Neural crest cell (in vitro differentiated cells): ENCODE data around the gene GPATCH2. TPM values are rescaled to one million over a fixed set of nuclear protein-coding genes. Genes with fewer than 3 reads are reported as not detected.

Experiments used
- DNase-seq: peaks from one replicate; pipeline ENCODE4 v3.0.0; 2021; ENCODE audit warnings: low read depth, mixed read lengths, low spot score
- H3K27ac Mint-ChIP-seq: one replicate; pipeline ENCODE4 v1.8.0; 2021; ENCODE audit warnings: mild to moderate bottlenecking, mixed read lengths; ENCODE audit not compliant: unreplicated experiment
- H3K27me3 Mint-ChIP-seq: 2 replicates; pipeline ENCODE4 v1.8.0; 2021; ENCODE audit warnings: low read depth, mild to moderate bottlenecking, mixed read lengths
- H3K36me3 Mint-ChIP-seq: 2 replicates; pipeline ENCODE4 v1.8.0; 2021; ENCODE audit warnings: low read depth, mild to moderate bottlenecking, mixed read lengths
- H3K4me1 Mint-ChIP-seq: 2 replicates; pipeline ENCODE4 v1.8.0; 2021; ENCODE audit warnings: mixed read lengths
- H3K4me3 Mint-ChIP-seq: one replicate; pipeline ENCODE4 v1.8.0; 2021; ENCODE audit warnings: mild to moderate bottlenecking, mixed read lengths
- H3K9me3 Mint-ChIP-seq: 2 replicates; pipeline ENCODE4 v1.8.0; 2021; ENCODE audit warnings: mixed read lengths
- CTCF ChIP-seq: fragments of 200-600 bp; sonication (generic); conservative IDR thresholded peaks from 2 replicates; pipeline ENCODE4 v1.5.0; 2021; ENCODE audit warnings: antibody characterized with exemption, mild to moderate bottlenecking
- total RNA-seq: library from RNA; stranded (reverse); gene quantifications from 2 replicates; pipeline ENCODE4 v1.2.1, GENCODE V29; 2021

GPATCH2 gene
- total RNA-seq, 1 donor from 2014 or later = 16.6 TPM

- Mint-ChIP-seq H3K9me3 (no peaks in the 10 kb centered on the region), H3K4me3 (no peak overlapping the region), H3K27ac (no peak overlapping the region), H3K4me1 (no peaks in the 10 kb centered on the region), H3K36me3 (peaks cover 4% of the 10 kb centered on the region), H3K27me3 (no peaks in the 10 kb centered on the region)
- TF ChIP-seq CTCF = no peak
- no peak for DNase-seq
Measured at GRCh38 chr1:217564207-217564606, 66.7 kb downstream of the GPATCH2 start.

- no peak overlapping the region for H3K4me3 Mint-ChIP-seq
- no peaks in the 10 kb centered on the region for H3K9me3 Mint-ChIP-seq
- TF ChIP-seq CTCF = no peak
- no peak overlapping the region for H3K27ac Mint-ChIP-seq
- no peak for DNase-seq
- peaks cover 4% of the 10 kb centered on the region for H3K36me3 Mint-ChIP-seq
- no peaks in the 10 kb centered on the region for H3K4me1 Mint-ChIP-seq
- H3K27me3 Mint-ChIP-seq = no peaks in the 10 kb centered on the region
Measured at GRCh38 chr1:217563179-217563578, 67.7 kb downstream of the GPATCH2 start.

GRCh38 chr1:217562229-217562878, 68.5 kb downstream of the GPATCH2 start:
- H3K27me3 Mint-ChIP-seq = no peaks in the 10 kb centered on the region
- no peak overlapping the region for H3K27ac Mint-ChIP-seq
- DNase-seq = no peak
- no peak overlapping the region for H3K4me3 Mint-ChIP-seq
- H3K36me3 Mint-ChIP-seq = peaks cover 4% of the 10 kb centered on the region
- H3K9me3 Mint-ChIP-seq = peaks cover 2% of the 10 kb centered on the region
- TF ChIP-seq CTCF = no peak
- no peaks in the 10 kb centered on the region for H3K4me1 Mint-ChIP-seq

GRCh38 chr1:217561446-217561845, 69.4 kb downstream of the GPATCH2 start:
- DNase-seq = no peak
- H3K4me3 Mint-ChIP-seq = no peak overlapping the region
- peaks cover 4% of the 10 kb centered on the region for H3K36me3 Mint-ChIP-seq
- no peaks in the 10 kb centered on the region for H3K27me3 Mint-ChIP-seq
- H3K27ac Mint-ChIP-seq = no peak overlapping the region
- no peak for TF ChIP-seq CTCF
- H3K9me3 Mint-ChIP-seq = peaks cover 2% of the 10 kb centered on the region
- no peaks in the 10 kb centered on the region for H3K4me1 Mint-ChIP-seq

- Mint-ChIP-seq H3K36me3 (peaks cover 4% of the 10 kb centered on the region), H3K27ac (no peak overlapping the region)
- no peak for TF ChIP-seq CTCF
Measured at GRCh38 chr1:217554849-217555248, 76.0 kb downstream of the GPATCH2 start.

More at GRCh38 chr1:217554849-217555248, 76.0 kb downstream of the GPATCH2 start:
- no peaks in the 10 kb centered on the region for H3K27me3 Mint-ChIP-seq
- DNase-seq = no peak
- no peak overlapping the region for H3K4me3 Mint-ChIP-seq
- peaks cover 2% of the 10 kb centered on the region for H3K9me3 Mint-ChIP-seq
- H3K4me1 Mint-ChIP-seq = peaks cover 3% of the 10 kb centered on the region
